Fibroblast of villous mesenchyme (primary cell): Measurements from ENCODE around the gene PIK3C2G. TPM values are rescaled to one million over a fixed set of nuclear protein-coding genes. Genes with fewer than 3 reads are reported as not detected.

Experiments
- DNase-seq: peaks from one replicate; pipeline ENCODE4 v3.0.0-alpha.2; 2010; ENCODE audit warnings: low read depth
- H3K4me3 ChIP-seq: 2 replicates; pipeline ENCODE4 v1.5.1; 2011; ENCODE audit warnings: low read depth, mild to moderate bottlenecking, low read length
- CTCF ChIP-seq: IDR thresholded peaks from 2 replicates; pipeline ENCODE4 v1.5.1; 2012; ENCODE audit warnings: low read depth, mild to moderate bottlenecking, low read length; ENCODE audit not compliant: insufficient read depth
- total RNA-seq: library from RNA; depleted of rRNA; stranded (reverse); fragments of >200 nt; gene quantifications from 2 replicates; pipeline ENCODE4 v1.2.3, GENCODE V29; 2012

Gene PIK3C2G
- total RNA-seq, 1 donor, result not detected

GRCh38 chr12:18259906-18260682, 1.2 kb upstream of the PIK3C2G start:
- no peak overlapping the region for H3K4me3 ChIP-seq
- no peak for DNase-seq
- no peak for TF ChIP-seq CTCF

GRCh38 chr12:18261906-18262305, 588 bp downstream of the PIK3C2G start:
- no peak for TF ChIP-seq CTCF
- no peak overlapping the region for H3K4me3 ChIP-seq
- DNase-seq, result no peak

GRCh38 chr12:18262514-18262913, 1.2 kb downstream of the PIK3C2G start:
- no peak for DNase-seq
- no peak for TF ChIP-seq CTCF
- H3K4me3 ChIP-seq, result no peak overlapping the region

GRCh38 chr12:18264581-18265075, 3.3 kb downstream of the PIK3C2G start:
- H3K4me3 ChIP-seq, result no peak overlapping the region
- no peak for DNase-seq
- TF ChIP-seq CTCF, result no peak

- H3K4me3 ChIP-seq, result no peak overlapping the region
- DNase-seq, result no peak
- no peak for TF ChIP-seq CTCF
These were observed 6.2 kb downstream of the PIK3C2G start for GRCh38 chr12:18267427-18268099.

- H3K4me3 ChIP-seq, result no peak overlapping the region
- TF ChIP-seq CTCF, result no peak
- no peak for DNase-seq
These were observed 9.7 kb downstream of the PIK3C2G start for GRCh38 chr12:18270958-18271460.
